GM12878 (cell line): Measurements from ENCODE around the gene ITPRIPL1. TPM values are rescaled to one million over a fixed set of nuclear protein-coding genes. Genes with fewer than 3 reads are reported as not detected.

Source experiments
- ATAC-seq: fragments of 200-7000 bp; cut with Tn5 transposase; 3 replicates; pipeline ENCODE4 v1.9.1; 2020; ENCODE audit warnings: mild to moderate bottlenecking, moderate library complexity
- BruUV-seq: library from RNA; stranded (reverse); fragments of 400-500 nt; replicated peaks from 2 replicates; lab custom pipeline; 2021; lab: Mats Ljungman, UMichigan
- CTCF ChIA-PET: fragments of 300-600 bp; sonication (Branson Sonifier 250); formaldehyde crosslinking; extraction: SDS; loops from one replicate; lab custom pipeline; 2021; ENCODE audit warnings: inconsistent platforms; lab: Yijun Ruan, JAX
- POLR2A ChIA-PET: fragments of 350-600 bp; formaldehyde crosslinking; extraction: SDS; loops from one replicate; lab custom pipeline; 2021; ENCODE audit warnings: inconsistent platforms; lab: Charles Lee
- RAD21 ChIA-PET: fragments of 300-600 bp; sonication (Branson Sonifier 250); formaldehyde crosslinking; loops from one replicate; lab custom pipeline; 2023; ENCODE audit warnings: antibody characterized with exemption; ENCODE audit not compliant: unreplicated experiment; lab: Charles Lee
- SMC1A ChIA-PET: fragments of 300-600 bp; sonication (Branson Sonifier 250); formaldehyde crosslinking; loops from one replicate; lab custom pipeline; 2023; ENCODE audit not compliant: unreplicated experiment, uncharacterized antibody; lab: Charles Lee
- DNase-seq: peaks from one replicate; pipeline ENCODE4 v3.0.0-alpha.2; 2011; ENCODE audit warnings: low read depth, low spot score
- FAIRE-seq: peaks from 3 replicates; lab custom pipeline; 2011; peaks lifted over from hg19 to GRCh38; lab: Jason Lieb, UNC
- H2AFZ ChIP-seq: 2 replicates; pipeline ENCODE4 v1.6.0; 2011; ENCODE audit warnings: low read depth, low read length, control low read depth; ENCODE audit not compliant: control insufficient read depth
- H3K27ac ChIP-seq: 2 replicates; pipeline ENCODE4 v1.5.1; 2011; ENCODE audit warnings: control low read depth; ENCODE audit not compliant: control insufficient read depth, insufficient read depth
- H3K27me3 ChIP-seq, 2 experiments: replicated peaks in 1 of 2; 2 replicates each; pipeline versions ENCODE4 v1.6.0 to v1.6.1; 2011; ENCODE audit warnings: low read length in 1 of 2; ENCODE audit not compliant: control insufficient read depth in 2 of 2, insufficient read depth in 2 of 2
- H3K36me3 ChIP-seq, 2 experiments: 2 replicates each; pipeline ENCODE4 v1.5.1; 2011; ENCODE audit warnings: low read length in 1 of 2; ENCODE audit not compliant: control insufficient read depth in 2 of 2, insufficient read depth in 2 of 2
- H3K4me1 ChIP-seq: 2 replicates; pipeline ENCODE4 v1.6.1; 2011; ENCODE audit warnings: mild to moderate bottlenecking, low read length, moderate library complexity, mixed read lengths; ENCODE audit not compliant: control insufficient read depth, insufficient read depth
- H3K4me2 ChIP-seq: 2 replicates; pipeline ENCODE4 v1.6.0; 2011; ENCODE audit warnings: control low read depth; ENCODE audit not compliant: control insufficient read depth, insufficient read depth
- H3K4me3 ChIP-seq: fragments of 200-600 bp; sonication (generic); 2 replicates; pipeline ENCODE4 v1.5.1; 2016
- H3K79me2 ChIP-seq: 2 replicates; pipeline ENCODE4 v1.6.0; 2011; ENCODE audit warnings: low read length; ENCODE audit not compliant: control insufficient read depth, insufficient read depth
- H3K9ac ChIP-seq: 2 replicates; pipeline ENCODE4 v1.8.0; 2011; ENCODE audit warnings: low read length, control low read depth, mixed read lengths; ENCODE audit not compliant: control insufficient read depth, insufficient read depth
- H3K9me3 ChIP-seq: replicated peaks from 3 replicates; pipeline ENCODE4 v1.5.1; 2011; ENCODE audit warnings: mild to moderate bottlenecking, low read length; ENCODE audit not compliant: control insufficient read depth, insufficient read depth
- H4K20me1 ChIP-seq: 2 replicates; pipeline ENCODE4 v1.6.0; 2011; ENCODE audit not compliant: control insufficient read depth, insufficient read depth
- NFYB ChIP-seq: IDR thresholded peaks from 2 replicates; pipeline ENCODE4 v1.6.1; 2011; ENCODE audit warnings: low read depth, mild to moderate bottlenecking, low read length, improper control_type of control experiment, moderate library complexity; ENCODE audit not compliant: insufficient read depth
- RAD21 ChIP-seq: IDR thresholded peaks from 2 replicates; pipeline ENCODE4 v1.6.1; 2011; ENCODE audit warnings: mild to moderate bottlenecking, low read depth, low read length, moderate library complexity; ENCODE audit not compliant: insufficient read depth
- SIN3A ChIP-seq: IDR thresholded peaks from 2 replicates; pipeline ENCODE4 v1.6.1; 2012; ENCODE audit warnings: low read depth, low read length, improper control_type of control experiment
- SIX5 ChIP-seq: IDR thresholded peaks from 2 replicates; pipeline ENCODE4 v1.6.1; 2011; ENCODE audit warnings: mild to moderate bottlenecking, low read depth, low read length, moderate library complexity; ENCODE audit not compliant: severe bottlenecking
- SP1 ChIP-seq: IDR thresholded peaks from one replicate; pipeline ENCODE4 v1.6.1; 2011; ENCODE audit warnings: low read depth, low read length
- STAT1 ChIP-seq: fragments of 450-650 bp; conservative IDR thresholded peaks from 2 replicates; pipeline ENCODE4 v1.6.1; 2014; ENCODE audit warnings: antibody characterized with exemption, mild to moderate bottlenecking
- TCF3 ChIP-seq: IDR thresholded peaks from 2 replicates; pipeline ENCODE4 v1.6.1; 2012; ENCODE audit warnings: low read depth, mild to moderate bottlenecking, low read length, borderline replicate concordance; ENCODE audit not compliant: insufficient read depth
- WGBS: methylation state at CpG from one replicate; pipeline ENCODE4 v1.1.6; 2016; ENCODE audit warnings: low lambda C conversion rate; ENCODE audit not compliant: insufficient replicate concordance, insufficient coverage; ENCODE audit errors: missing lambda C conversion rate; 5-methylcytosine and 5-hydroxymethylcytosine counted together
- in situ Hi-C: fragments of 300-500 bp; cut with MboI; formaldehyde crosslinking; loops from 9 replicates; pipeline ENCODE4 v1.14.3; 2018; ENCODE audit warnings: mixed read lengths
- intact Hi-C: fragments of 100-400 bp; cut with micrococcal nuclease; formaldehyde crosslinking; loops from one replicate; pipeline ENCODE4 v1.14.2; 2022; ENCODE audit not compliant: unreplicated experiment
- polyA plus RNA-seq, 11 experiments: library from polyadenylated mRNA; depleted of rRNA in 4 of 11; unstranded in 6 of 11; stranded (reverse) in 5 of 11; fragments of >200 nt; fragmentation: Nextera tagmentation in 4 of 11; fragmentation: Illumina TruSeq in 1 of 11; extraction: Ambion mirVana in 4 of 11; extraction: Trizol in 1 of 11; gene quantifications; 1 replicate in 1 of 11; 2 replicates in 10 of 11; pipeline versions ENCODE4 v1.2.1 to v1.2.3, GENCODE V29; 2011 to 2016; ENCODE audit warnings: inconsistent platforms in 2 of 11, missing spikeins in 2 of 11, low read depth in 1 of 11
- total RNA-seq, 4 experiments: library from RNA; depleted of rRNA in 3 of 4; stranded (reverse); fragments of >200 nt in 3 of 4; fragmentation: Illumina TruSeq in 1 of 4; extraction: Trizol in 1 of 4; gene quantifications; 2 replicates each; pipeline versions ENCODE4 v1.2.1 to v1.2.3, GENCODE V29; 2013 to 2021
- TF ChIP-seq, protein P1 (sequence below): fragments of 450-650 bp; IDR thresholded peaks from 2 replicates; pipeline ENCODE4 v1.6.1; 2017; ENCODE audit warnings: mild to moderate bottlenecking, moderate library complexity
- TF ChIP-seq, protein P2 (sequence below): fragments of 450-650 bp; IDR thresholded peaks from 2 replicates; pipeline ENCODE4 v1.6.1; 2018; ENCODE audit warnings: borderline replicate concordance, mild to moderate bottlenecking; ENCODE audit not compliant: partially characterized antibody
- TF ChIP-seq, protein P3 (sequence below), 3 experiments: IDR thresholded peaks in 2 of 3; conservative IDR thresholded peaks in 1 of 3; 2 replicates each; pipeline ENCODE4 v1.5.1; 2011; ENCODE audit warnings: low read depth in 3 of 3, low read length in 3 of 3, mild to moderate bottlenecking in 3 of 3, control low read depth in 2 of 3, moderate library complexity in 2 of 3, inconsistent platforms in 1 of 3, mixed read lengths in 1 of 3; ENCODE audit not compliant: control insufficient read depth in 2 of 3, insufficient read depth in 1 of 3; ENCODE audit errors: extremely low read depth in 1 of 3
- TF ChIP-seq, protein P4 (sequence below): fragments of 450-650 bp; IDR thresholded peaks from 2 replicates; pipeline ENCODE4 v1.6.1; 2017; ENCODE audit warnings: mild to moderate bottlenecking

ITPRIPL1 gene
- total and polyA plus RNA-seq, 10 of the 15 experiments (the other 5 are each of a cell fraction or from before 2014, with no cell fraction given) = 4.9 to 28.7 (median 14.3) TPM

DNA sequence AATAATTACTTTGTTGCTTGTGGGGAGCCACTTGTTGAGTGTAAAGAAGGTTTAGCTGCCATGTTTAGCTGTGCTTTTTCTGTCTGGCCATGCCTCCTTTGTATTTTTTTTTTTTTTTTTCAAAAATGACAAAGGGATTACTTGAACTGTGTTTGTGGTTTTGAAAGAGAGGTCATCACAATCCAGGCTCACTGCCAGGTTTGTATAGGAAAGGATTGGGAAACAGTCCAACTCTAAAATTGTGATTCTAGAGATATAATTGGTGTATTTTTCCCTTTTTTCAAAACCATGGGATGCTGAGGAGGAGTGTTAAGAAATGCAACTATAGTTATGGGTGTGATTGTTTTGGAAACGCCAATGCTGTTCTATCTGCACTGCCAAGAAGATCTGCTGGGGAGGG, 4.3 kb downstream of the ITPRIPL1 start (continued):
- TF ChIP-seq, protein P1, sequence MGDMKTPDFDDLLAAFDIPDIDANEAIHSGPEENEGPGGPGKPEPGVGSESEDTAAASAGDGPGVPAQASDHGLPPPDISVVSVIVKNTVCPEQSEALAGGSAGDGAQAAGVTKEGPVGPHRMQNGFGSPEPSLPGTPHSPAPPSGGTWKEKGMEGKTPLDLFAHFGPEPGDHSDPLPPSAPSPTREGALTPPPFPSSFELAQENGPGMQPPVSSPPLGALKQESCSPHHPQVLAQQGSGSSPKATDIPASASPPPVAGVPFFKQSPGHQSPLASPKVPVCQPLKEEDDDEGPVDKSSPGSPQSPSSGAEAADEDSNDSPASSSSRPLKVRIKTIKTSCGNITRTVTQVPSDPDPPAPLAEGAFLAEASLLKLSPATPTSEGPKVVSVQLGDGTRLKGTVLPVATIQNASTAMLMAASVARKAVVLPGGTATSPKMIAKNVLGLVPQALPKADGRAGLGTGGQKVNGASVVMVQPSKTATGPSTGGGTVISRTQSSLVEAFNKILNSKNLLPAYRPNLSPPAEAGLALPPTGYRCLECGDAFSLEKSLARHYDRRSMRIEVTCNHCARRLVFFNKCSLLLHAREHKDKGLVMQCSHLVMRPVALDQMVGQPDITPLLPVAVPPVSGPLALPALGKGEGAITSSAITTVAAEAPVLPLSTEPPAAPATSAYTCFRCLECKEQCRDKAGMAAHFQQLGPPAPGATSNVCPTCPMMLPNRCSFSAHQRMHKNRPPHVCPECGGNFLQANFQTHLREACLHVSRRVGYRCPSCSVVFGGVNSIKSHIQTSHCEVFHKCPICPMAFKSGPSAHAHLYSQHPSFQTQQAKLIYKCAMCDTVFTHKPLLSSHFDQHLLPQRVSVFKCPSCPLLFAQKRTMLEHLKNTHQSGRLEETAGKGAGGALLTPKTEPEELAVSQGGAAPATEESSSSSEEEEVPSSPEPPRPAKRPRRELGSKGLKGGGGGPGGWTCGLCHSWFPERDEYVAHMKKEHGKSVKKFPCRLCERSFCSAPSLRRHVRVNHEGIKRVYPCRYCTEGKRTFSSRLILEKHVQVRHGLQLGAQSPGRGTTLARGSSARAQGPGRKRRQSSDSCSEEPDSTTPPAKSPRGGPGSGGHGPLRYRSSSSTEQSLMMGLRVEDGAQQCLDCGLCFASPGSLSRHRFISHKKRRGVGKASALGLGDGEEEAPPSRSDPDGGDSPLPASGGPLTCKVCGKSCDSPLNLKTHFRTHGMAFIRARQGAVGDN = no peak
- no peak for TF ChIP-seq RAD21
- no peak for TF ChIP-seq SIX5
- no peak for TF ChIP-seq STAT1
- no peak for TF ChIP-seq SP1
- no peak for TF ChIP-seq TCF3

DNA sequence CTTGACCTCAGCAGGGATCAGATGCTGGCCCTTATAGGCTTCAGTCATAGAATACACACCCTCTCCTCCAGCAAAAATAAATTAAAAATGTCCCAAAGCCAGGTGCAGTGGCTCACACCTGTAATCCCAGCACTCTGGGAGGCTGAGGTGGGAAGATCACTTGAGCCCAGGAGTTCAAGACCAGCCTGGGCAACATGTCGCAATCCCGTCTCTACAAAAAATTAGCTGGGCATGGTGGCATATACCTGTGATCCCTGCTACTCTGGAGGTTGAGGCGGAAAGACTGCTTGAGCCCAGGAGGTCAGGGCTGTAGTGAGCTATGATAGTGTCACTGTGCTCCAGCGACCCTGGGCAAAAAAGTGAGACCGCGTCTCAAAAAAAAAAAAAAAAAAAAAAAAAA, 4.8 kb downstream of the ITPRIPL1 start:
- BruUV-seq = no TSS peak
- ATAC-seq (no peak), DNase-seq (no peak), FAIRE-seq (no peak)
- ChIA-PET RAD21 (interaction anchor here (0.7 kb wide), 1 partner anchor 191 kb away, joined by 3 read pairs; no protein-coding TSS in a partner anchor), POLR2A (interaction anchor here (0.6 to 0.9 kb wide), 4 partner anchors 8 to 433 kb away, joined by 3 to 14 read pairs (median 5); no protein-coding TSS in a partner anchor), SMC1A (interaction anchor here (16.6 kb wide), 1 partner anchor 9 kb away, joined by 231 read pairs; the partner anchor contains the start of gene ITPRIPL1), CTCF (interaction anchor here (1.1 to 1.3 kb wide), 2 partner anchors 15 to 224 kb away, joined by 3 read pairs; no protein-coding TSS in a partner anchor)
- in situ Hi-C loops = no loop called here
- no peak overlapping the region for H3K4me2 ChIP-seq
- intact Hi-C loops = no loop called here
- peaks cover 13% of the 10 kb centered on the region for H3K4me1 ChIP-seq
- no peak overlapping the region for H3K27ac ChIP-seq
- 99% methylated on average over 6 of the region's 6 CpGs for WGBS
- H3K9ac ChIP-seq = no peak overlapping the region
- H3K9me3 ChIP-seq = no peaks in the 10 kb centered on the region
- peaks cover 2 to 5% of the 10 kb centered on the region in 2 experiments; a peak in 2 of 4 replicates for H3K36me3 ChIP-seq
- no peak overlapping the region for H2AFZ ChIP-seq
- no peaks in the 10 kb centered on the region for H3K27me3 ChIP-seq
- H3K79me2 ChIP-seq = peaks cover 18% of the 10 kb centered on the region
- H4K20me1 ChIP-seq = no peaks in the 10 kb centered on the region
- no peak overlapping the region for H3K4me3 ChIP-seq
- TF ChIP-seq, protein P2, sequence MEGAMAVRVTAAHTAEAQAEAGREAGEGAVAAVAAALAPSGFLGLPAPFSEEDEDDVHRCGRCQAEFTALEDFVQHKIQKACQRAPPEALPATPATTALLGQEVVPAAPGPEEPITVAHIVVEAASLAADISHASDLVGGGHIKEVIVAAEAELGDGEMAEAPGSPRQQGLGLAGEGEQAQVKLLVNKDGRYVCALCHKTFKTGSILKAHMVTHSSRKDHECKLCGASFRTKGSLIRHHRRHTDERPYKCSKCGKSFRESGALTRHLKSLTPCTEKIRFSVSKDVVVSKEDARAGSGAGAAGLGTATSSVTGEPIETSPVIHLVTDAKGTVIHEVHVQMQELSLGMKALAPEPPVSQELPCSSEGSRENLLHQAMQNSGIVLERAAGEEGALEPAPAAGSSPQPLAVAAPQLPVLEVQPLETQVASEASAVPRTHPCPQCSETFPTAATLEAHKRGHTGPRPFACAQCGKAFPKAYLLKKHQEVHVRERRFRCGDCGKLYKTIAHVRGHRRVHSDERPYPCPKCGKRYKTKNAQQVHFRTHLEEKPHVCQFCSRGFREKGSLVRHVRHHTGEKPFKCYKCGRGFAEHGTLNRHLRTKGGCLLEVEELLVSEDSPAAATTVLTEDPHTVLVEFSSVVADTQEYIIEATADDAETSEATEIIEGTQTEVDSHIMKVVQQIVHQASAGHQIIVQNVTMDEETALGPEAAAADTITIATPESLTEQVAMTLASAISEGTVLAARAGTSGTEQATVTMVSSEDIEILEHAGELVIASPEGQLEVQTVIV = no peak
- TF ChIP-seq, protein P3, sequence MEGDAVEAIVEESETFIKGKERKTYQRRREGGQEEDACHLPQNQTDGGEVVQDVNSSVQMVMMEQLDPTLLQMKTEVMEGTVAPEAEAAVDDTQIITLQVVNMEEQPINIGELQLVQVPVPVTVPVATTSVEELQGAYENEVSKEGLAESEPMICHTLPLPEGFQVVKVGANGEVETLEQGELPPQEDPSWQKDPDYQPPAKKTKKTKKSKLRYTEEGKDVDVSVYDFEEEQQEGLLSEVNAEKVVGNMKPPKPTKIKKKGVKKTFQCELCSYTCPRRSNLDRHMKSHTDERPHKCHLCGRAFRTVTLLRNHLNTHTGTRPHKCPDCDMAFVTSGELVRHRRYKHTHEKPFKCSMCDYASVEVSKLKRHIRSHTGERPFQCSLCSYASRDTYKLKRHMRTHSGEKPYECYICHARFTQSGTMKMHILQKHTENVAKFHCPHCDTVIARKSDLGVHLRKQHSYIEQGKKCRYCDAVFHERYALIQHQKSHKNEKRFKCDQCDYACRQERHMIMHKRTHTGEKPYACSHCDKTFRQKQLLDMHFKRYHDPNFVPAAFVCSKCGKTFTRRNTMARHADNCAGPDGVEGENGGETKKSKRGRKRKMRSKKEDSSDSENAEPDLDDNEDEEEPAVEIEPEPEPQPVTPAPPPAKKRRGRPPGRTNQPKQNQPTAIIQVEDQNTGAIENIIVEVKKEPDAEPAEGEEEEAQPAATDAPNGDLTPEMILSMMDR (IDR thresholded peaks at IDR 0.05 in 2 of 3, conservative IDR thresholded peaks at IDR 0.05 in 1 of 3; ENCODE audit: control insufficient read depth in 2 of 3, extremely low read depth in 1 of 3, insufficient read depth in 1 of 3, low read depth in 3 of 3, low read length in 3 of 3) = no peak
- TF ChIP-seq, protein P4, sequence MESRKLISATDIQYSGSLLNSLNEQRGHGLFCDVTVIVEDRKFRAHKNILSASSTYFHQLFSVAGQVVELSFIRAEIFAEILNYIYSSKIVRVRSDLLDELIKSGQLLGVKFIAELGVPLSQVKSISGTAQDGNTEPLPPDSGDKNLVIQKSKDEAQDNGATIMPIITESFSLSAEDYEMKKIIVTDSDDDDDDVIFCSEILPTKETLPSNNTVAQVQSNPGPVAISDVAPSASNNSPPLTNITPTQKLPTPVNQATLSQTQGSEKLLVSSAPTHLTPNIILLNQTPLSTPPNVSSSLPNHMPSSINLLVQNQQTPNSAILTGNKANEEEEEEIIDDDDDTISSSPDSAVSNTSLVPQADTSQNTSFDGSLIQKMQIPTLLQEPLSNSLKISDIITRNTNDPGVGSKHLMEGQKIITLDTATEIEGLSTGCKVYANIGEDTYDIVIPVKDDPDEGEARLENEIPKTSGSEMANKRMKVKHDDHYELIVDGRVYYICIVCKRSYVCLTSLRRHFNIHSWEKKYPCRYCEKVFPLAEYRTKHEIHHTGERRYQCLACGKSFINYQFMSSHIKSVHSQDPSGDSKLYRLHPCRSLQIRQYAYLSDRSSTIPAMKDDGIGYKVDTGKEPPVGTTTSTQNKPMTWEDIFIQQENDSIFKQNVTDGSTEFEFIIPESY = no peak
- TF ChIP-seq NFYB (no peak), SIN3A (no peak)
